Non-pigmented ciliary epithelial cell (primary cell): ENCODE measurements around the gene SNCAIP.

Experiments used
- DNase-seq: peaks from one replicate; pipeline ENCODE4 v3.0.0-alpha.2; 2010; ENCODE audit warnings: low read depth

SNCAIP gene

GRCh38 chr5:122426301-122426700 is 114.3 kb downstream of the SNCAIP start:
- no peak for DNase-seq

GRCh38 chr5:122427621-122428020 is 115.6 kb downstream of the SNCAIP start:
- DNase-seq: no peak

GRCh38 chr5:122429545-122430318 is 117.7 kb downstream of the SNCAIP start:
- DNase-seq: no peak

- no peak for DNase-seq
Measured at GRCh38 chr5:122430319-122430586, 118.2 kb downstream of the SNCAIP start.

- DNase-seq: no peak
Measured at GRCh38 chr5:122431298-122431697, 119.3 kb downstream of the SNCAIP start.

- DNase-seq: no peak
Measured at GRCh38 chr5:122434205-122434970, 122.4 kb downstream of the SNCAIP start.

- no peak for DNase-seq
Measured at GRCh38 chr5:122435234-122435633, 123.2 kb downstream of the SNCAIP start.

- no peak for DNase-seq
Measured at GRCh38 chr5:122435761-122436160, 123.7 kb downstream of the SNCAIP start.

GRCh38 chr5:122436615-122437014 is 124.6 kb downstream of the SNCAIP start:
- no peak for DNase-seq

- no peak for DNase-seq
Measured at GRCh38 chr5:122439645-122440044, 127.6 kb downstream of the SNCAIP start.

- no peak for DNase-seq
Measured at GRCh38 chr5:122442938-122443337, 130.9 kb downstream of the SNCAIP start.

GRCh38 chr5:122444411-122444810 is 132.4 kb downstream of the SNCAIP start:
- no peak for DNase-seq

GRCh38 chr5:122445070-122445469 is 133.0 kb downstream of the SNCAIP start:
- no peak for DNase-seq

GRCh38 chr5:122447072-122447471 is 135.0 kb downstream of the SNCAIP start:
- no peak for DNase-seq

- no peak for DNase-seq
Measured at GRCh38 chr5:122447879-122448278, 135.8 kb downstream of the SNCAIP start.

GRCh38 chr5:122454541-122454940 is 142.5 kb downstream of the SNCAIP start:
- DNase-seq: no peak

GRCh38 chr5:122455939-122456338 is 143.9 kb downstream of the SNCAIP start:
- DNase-seq: no peak

GRCh38 chr5:122457178-122457826 is 145.3 kb downstream of the SNCAIP start:
- DNase-seq: no peak

- DNase-seq: no peak
Measured at GRCh38 chr5:122458278-122458872, 146.3 kb downstream of the SNCAIP start.

- DNase-seq: no peak
Measured at GRCh38 chr5:122462486-122462885, 150.4 kb downstream of the SNCAIP start.

GRCh38 chr5:122463221-122463620 is 151.2 kb downstream of the SNCAIP start:
- DNase-seq: peak; percentile 13

- DNase-seq: no peak
Measured at GRCh38 chr5:122464191-122464590, 152.2 kb downstream of the SNCAIP start.
